GM12873 (cell line): Measurements from ENCODE around the gene CTIF.

Experiments used
- TF ChIP-seq, protein P1 (sequence below): IDR thresholded peaks from 2 replicates; pipeline ENCODE4 v1.5.1; 2012; ENCODE audit warnings: low read depth, mild to moderate bottlenecking, moderate library complexity, low read length, control low read depth; ENCODE audit not compliant: insufficient read depth; ENCODE audit errors: missing control alignments

Gene CTIF

DNA sequence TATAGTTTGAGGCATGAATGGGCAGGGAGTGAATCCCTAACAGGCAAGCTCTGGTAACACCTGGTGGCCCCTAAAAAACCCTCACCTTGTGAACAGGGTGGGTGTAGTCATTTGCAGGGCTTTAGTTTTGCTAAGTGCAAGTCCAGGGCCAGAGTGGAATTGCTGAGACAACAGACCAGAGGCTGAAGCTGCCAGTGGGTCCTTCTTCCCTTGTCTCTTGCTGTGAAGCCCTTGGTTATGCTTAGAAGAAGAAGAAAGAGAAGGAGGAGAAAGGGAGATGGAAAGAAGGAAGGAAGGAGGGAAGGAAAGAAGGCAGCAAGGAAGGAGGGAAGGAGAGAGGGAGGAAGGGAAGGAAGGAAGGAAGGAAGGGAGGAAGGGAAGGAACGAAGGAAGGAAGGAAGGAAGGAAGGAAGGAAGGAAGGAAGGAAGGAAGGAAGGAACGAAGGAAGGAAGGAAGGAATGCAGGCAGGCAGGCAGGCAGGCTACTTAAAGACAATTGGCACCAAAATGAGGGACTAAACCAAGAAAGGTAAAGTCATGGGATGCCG, 366.1 kb downstream of the CTIF start:
- TF ChIP-seq, protein P1, sequence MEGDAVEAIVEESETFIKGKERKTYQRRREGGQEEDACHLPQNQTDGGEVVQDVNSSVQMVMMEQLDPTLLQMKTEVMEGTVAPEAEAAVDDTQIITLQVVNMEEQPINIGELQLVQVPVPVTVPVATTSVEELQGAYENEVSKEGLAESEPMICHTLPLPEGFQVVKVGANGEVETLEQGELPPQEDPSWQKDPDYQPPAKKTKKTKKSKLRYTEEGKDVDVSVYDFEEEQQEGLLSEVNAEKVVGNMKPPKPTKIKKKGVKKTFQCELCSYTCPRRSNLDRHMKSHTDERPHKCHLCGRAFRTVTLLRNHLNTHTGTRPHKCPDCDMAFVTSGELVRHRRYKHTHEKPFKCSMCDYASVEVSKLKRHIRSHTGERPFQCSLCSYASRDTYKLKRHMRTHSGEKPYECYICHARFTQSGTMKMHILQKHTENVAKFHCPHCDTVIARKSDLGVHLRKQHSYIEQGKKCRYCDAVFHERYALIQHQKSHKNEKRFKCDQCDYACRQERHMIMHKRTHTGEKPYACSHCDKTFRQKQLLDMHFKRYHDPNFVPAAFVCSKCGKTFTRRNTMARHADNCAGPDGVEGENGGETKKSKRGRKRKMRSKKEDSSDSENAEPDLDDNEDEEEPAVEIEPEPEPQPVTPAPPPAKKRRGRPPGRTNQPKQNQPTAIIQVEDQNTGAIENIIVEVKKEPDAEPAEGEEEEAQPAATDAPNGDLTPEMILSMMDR, result no peak

GRCh38 chr18:48905513-48905912, 366.7 kb downstream of the CTIF start:
- TF ChIP-seq, protein P1, result no peak

GRCh38 chr18:48908916-48909315, 370.1 kb downstream of the CTIF start:
- TF ChIP-seq, protein P1, result no peak

- TF ChIP-seq, protein P1, result no peak
These were observed 370.9 kb downstream of the CTIF start for GRCh38 chr18:48909721-48910120.

DNA sequence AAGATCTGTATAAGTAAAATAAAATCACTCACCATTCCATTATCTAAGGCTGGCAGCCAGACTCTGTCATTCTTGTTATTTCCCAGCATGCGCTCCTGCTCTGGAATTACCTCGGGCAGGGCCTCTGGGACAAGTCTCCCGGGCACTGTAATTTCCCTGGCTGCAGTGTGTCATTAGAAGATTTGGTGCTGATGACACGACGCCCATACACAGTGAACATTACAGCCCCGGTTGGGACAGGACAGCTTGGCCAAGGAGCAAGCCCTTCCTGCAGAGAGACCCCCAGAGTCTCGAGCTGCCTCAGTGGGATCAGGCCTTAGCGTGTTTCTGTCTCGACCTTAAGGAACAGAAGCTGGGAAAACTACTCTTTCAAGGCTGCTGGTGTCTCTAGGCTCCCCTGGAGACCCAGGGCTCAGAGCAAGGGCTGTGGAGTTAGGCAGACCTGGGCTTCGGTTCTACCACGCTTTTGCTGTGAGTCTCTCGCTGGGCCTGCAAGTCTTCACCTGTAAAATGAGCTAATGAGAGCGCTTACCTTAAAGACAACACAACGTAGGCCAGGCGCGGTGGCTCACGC, 372.2 kb downstream of the CTIF start:
- TF ChIP-seq, protein P1, result no peak
